Measurements from ENCODE around the gene APAF1. TPM values are rescaled to one million over a fixed set of nuclear protein-coding genes. Genes with fewer than 3 reads are reported as not detected.

The APAF1 gene
- total and polyA plus RNA-seq, 2 of the 13 experiments (the other 11 are each of a cell fraction or from before 2014, with no cell fraction given): 6.0 to 13.0 TPM

GRCh38 chr12:98684199-98684598, 39.1 kb downstream of the APAF1 start (continued):
- TF ChIP-seq PATZ1 (CRISPR knock-in tag; IDR thresholded peaks at IDR 0.05): no peak
- no peak for TF ChIP-seq THAP8 (CRISPR knock-in tag; IDR thresholded peaks at IDR 0.05; ENCODE audit: borderline replicate concordance)
- TF ChIP-seq ZNF337 (CRISPR knock-in tag; IDR thresholded peaks at IDR 0.05; ENCODE audit: borderline replicate concordance, low read depth): no peak
- no peak for TF ChIP-seq ARNTL (CRISPR knock-in tag; IDR thresholded peaks at IDR 0.05)
- no peak for TF ChIP-seq SMYD3 (CRISPR knock-in tag; IDR thresholded peaks at IDR 0.05)
- TF ChIP-seq ZFP41 (CRISPR knock-in tag; IDR thresholded peaks at IDR 0.05; ENCODE audit: borderline replicate concordance): no peak
- no peak for TF ChIP-seq ZC3H4 (CRISPR knock-in tag; IDR thresholded peaks at IDR 0.05; ENCODE audit: borderline replicate concordance)
- no peak for TF ChIP-seq ZNF292 (CRISPR knock-in tag; IDR thresholded peaks at IDR 0.05; ENCODE audit: borderline replicate concordance, low read depth)

- Histone ChIP-seq H3K27ac (ENCODE audit: extremely low read length, insufficient read depth, low read length) (no peak overlapping the region), H3K4me2 (ENCODE audit: low read depth, low read length) (no peak overlapping the region), H3K36me3 (replicated peaks in 1 of 2; ENCODE audit: control insufficient read depth in 1 of 2, insufficient read depth in 2 of 2, low read length in 2 of 2) (peaks cover 7 to 43% of the 10 kb centered on the region in 2 experiments; a peak in 4 of 5 replicates), H2AFZ (ENCODE audit: low read length) (no peak overlapping the region), H3K79me2 (ENCODE audit: insufficient read depth, low read length) (no peaks in the 10 kb centered on the region), H3K9ac (ENCODE audit: insufficient read depth, low read depth, low read length) (no peak overlapping the region), H3K4me1 (ENCODE audit: insufficient read depth, low read length) (no peaks in the 10 kb centered on the region), H3K27me3 (ENCODE audit: control insufficient read depth in 1 of 2, insufficient read depth in 2 of 2, low read length in 2 of 2) (no peaks in the 10 kb centered on the region; a peak in 1 of 5 replicates), H4K20me1 (ENCODE audit: insufficient read depth, low read length) (no peaks in the 10 kb centered on the region), H3K4me3 (replicated peaks in 1 of 3; ENCODE audit: insufficient read depth in 1 of 3, low read depth in 2 of 3, low read length in 3 of 3) (no peak overlapping the region), H3K9me3 (ENCODE audit: low read length) (no peaks in the 10 kb centered on the region)
- ChIA-PET POLR2A (no interaction called here), CTCF (ENCODE audit: low intra/inter-chr PET ratio, low total read pairs) (no interaction called here)
- WGBS (ENCODE audit: low lambda C conversion rate): 92% methylated on average over 2 of the region's 2 CpGs
- no peak for FAIRE-seq
- intact Hi-C loops (cut with micrococcal nuclease; ENCODE audit: unreplicated experiment) (no loop called here), in situ Hi-C loops (cut with HindIII; ENCODE audit: extremely low pct_ligation_motif_present, low pct_unique_long_range_greater_than_20kb) (no loop called here)
- BruUV-seq (replicated peaks): no TSS peak
- no peak for DNase-seq (ENCODE audit: low spot score)
- ATAC-seq: no peak
- TF ChIP-seq ELF4 (CRISPR knock-in tag; IDR thresholded peaks at IDR 0.05; ENCODE audit: borderline replicate concordance): no peak
- no peak for TF ChIP-seq MYC (CRISPR knock-in tag; IDR thresholded peaks at IDR 0.05; ENCODE audit: borderline replicate concordance)
- TF ChIP-seq GZF1 (CRISPR knock-in tag; IDR thresholded peaks at IDR 0.05): no peak
- TF ChIP-seq CEBPZ (IDR thresholded peaks at IDR 0.05; ENCODE audit: low read length): no peak
- TF ChIP-seq PTBP1 (IDR thresholded peaks at IDR 0.05; ENCODE audit: low read depth, low read length, poor library complexity, severe bottlenecking): no peak
Observed at GRCh38 chr12:98686603-98687002, 41.5 kb downstream of the APAF1 start.
